Kidney epithelial cell (primary cell): ENCODE results near the gene CCDC187. TPM values are rescaled to one million over a fixed set of nuclear protein-coding genes. Genes with fewer than 3 reads are reported as not detected.

ENCODE experiments used
- DNase-seq: peaks from one replicate; pipeline ENCODE4 v3.0.0-alpha.2; 2010; ENCODE audit warnings: low read depth
- H3K27me3 ChIP-seq: 2 replicates; pipeline ENCODE4 v1.6.0; 2011; ENCODE audit warnings: low read length; ENCODE audit not compliant: control insufficient read depth, insufficient read depth
- H3K36me3 ChIP-seq: 2 replicates; pipeline ENCODE4 v1.5.1; 2011; ENCODE audit warnings: low read length; ENCODE audit not compliant: control insufficient read depth, insufficient read depth
- H3K4me3 ChIP-seq: 2 replicates; pipeline ENCODE4 v1.5.1; 2011; ENCODE audit warnings: low read depth, mild to moderate bottlenecking, control low read depth, low read length
- total RNA-seq: library from RNA; depleted of rRNA; stranded (reverse); fragments of >200 nt; gene quantifications from 2 replicates; pipeline ENCODE4 v1.2.3, GENCODE V29; 2015
- TF ChIP-seq, protein P1 (sequence below): IDR thresholded peaks from 2 replicates; pipeline ENCODE4 v1.5.1; 2011; ENCODE audit warnings: mild to moderate bottlenecking, moderate library complexity, low read length, control low read depth, inconsistent platforms; ENCODE audit not compliant: insufficient read depth, poor library complexity, severe bottlenecking

Gene CCDC187
- total RNA-seq, 1 donor from 2014 or later, result 0.04 TPM

- Histone ChIP-seq H3K4me3 (peak within 1 kb of the TSS; percentile 65), H3K36me3 (no peaks in the 10 kb centered on the region), H3K27me3 (peaks cover 8% of the 10 kb centered on the region)
- no peak for DNase-seq
- TF ChIP-seq, protein P1, sequence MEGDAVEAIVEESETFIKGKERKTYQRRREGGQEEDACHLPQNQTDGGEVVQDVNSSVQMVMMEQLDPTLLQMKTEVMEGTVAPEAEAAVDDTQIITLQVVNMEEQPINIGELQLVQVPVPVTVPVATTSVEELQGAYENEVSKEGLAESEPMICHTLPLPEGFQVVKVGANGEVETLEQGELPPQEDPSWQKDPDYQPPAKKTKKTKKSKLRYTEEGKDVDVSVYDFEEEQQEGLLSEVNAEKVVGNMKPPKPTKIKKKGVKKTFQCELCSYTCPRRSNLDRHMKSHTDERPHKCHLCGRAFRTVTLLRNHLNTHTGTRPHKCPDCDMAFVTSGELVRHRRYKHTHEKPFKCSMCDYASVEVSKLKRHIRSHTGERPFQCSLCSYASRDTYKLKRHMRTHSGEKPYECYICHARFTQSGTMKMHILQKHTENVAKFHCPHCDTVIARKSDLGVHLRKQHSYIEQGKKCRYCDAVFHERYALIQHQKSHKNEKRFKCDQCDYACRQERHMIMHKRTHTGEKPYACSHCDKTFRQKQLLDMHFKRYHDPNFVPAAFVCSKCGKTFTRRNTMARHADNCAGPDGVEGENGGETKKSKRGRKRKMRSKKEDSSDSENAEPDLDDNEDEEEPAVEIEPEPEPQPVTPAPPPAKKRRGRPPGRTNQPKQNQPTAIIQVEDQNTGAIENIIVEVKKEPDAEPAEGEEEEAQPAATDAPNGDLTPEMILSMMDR, result no peak
Measured at GRCh38 chr9:136327304-136327974, 23.5 kb upstream of the CCDC187 start, which contains the start of gene GPSM1. Gene GPSM1, plus strand, starts transcription at chr9:136327539. Its CDS starts 157 bp downstream, at chr9:136327696.

DNA sequence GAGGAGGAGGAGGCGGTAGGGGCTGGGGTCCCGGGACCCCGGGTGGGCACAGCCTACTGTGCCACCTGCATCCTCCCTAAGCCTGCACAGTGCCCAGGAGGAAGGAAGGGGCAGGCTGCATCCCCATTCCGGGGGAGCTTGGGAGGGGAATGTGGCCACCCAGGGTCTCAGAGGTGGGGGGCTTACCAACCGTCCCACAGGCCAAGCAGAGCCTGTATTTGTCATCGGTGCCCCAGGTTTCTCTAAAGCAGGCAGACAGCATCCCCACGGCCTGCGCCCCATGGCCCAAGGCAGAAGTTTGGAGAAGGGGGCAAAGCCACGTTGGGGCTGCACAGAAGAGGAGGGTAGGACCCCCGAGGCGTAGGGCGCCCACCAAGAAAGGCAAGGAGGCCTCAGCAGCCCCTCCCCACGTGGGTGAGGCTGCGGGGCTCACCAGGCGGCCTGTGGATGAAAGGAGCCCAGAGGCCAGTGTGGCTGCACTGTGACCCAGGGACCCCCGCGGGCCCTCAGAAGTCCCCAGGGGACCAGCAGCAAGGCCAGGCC, 22.9 kb upstream of the CCDC187 start:
- TF ChIP-seq, protein P1, result no peak
- DNase-seq, result no peak
- H3K36me3 ChIP-seq, result no peaks in the 10 kb centered on the region
- peaks cover 13% of the 10 kb centered on the region for H3K27me3 ChIP-seq
- peak overlapping the region; percentile 26 for H3K4me3 ChIP-seq

DNA sequence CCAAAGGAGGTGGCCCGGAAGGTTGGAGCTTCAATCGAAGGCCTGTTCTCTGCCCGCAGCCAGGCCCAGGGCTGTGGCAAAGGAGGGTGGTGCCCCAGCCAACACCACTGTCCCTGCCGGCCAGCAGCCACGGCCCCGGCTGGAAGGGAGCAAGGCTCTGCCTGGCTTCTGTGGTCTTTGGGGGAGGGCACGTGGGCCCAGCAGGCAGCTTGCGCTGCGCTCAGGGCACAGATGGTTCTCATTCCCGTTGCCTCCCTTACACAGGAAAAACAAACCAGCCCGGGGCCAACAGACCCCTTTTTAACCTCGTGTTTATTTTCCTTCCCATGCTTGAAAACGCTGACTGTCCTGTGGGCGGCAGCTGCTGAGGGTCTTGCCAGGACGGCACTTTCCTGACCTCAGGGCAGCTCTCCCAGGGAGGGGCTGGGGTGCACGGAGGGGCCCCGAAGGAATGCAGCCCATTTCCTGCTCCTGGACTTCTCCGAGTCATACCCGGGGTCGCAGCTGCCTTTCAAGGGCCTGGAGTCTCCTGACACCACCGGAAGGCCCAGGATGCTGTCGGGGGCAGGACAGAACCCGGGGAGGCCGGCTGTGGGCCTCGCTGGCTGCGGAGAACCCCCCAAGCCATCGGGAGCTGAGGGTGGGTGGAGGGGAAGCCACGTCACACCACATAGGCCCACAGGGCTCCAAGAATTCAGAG, 22.3 kb upstream of the CCDC187 start:
- TF ChIP-seq, protein P1, result no peak
- Histone ChIP-seq H3K27me3 (peaks cover 18% of the 10 kb centered on the region), H3K4me3 (no peak overlapping the region), H3K36me3 (no peaks in the 10 kb centered on the region)
- no peak for DNase-seq

- DNase-seq, result no peak
- TF ChIP-seq, protein P1, result no peak
- Histone ChIP-seq H3K27me3 (peaks cover 18% of the 10 kb centered on the region), H3K4me3 (no peak overlapping the region), H3K36me3 (no peaks in the 10 kb centered on the region)
Measured at GRCh38 chr9:136325358-136325757, 21.5 kb upstream of the CCDC187 start.

DNA sequence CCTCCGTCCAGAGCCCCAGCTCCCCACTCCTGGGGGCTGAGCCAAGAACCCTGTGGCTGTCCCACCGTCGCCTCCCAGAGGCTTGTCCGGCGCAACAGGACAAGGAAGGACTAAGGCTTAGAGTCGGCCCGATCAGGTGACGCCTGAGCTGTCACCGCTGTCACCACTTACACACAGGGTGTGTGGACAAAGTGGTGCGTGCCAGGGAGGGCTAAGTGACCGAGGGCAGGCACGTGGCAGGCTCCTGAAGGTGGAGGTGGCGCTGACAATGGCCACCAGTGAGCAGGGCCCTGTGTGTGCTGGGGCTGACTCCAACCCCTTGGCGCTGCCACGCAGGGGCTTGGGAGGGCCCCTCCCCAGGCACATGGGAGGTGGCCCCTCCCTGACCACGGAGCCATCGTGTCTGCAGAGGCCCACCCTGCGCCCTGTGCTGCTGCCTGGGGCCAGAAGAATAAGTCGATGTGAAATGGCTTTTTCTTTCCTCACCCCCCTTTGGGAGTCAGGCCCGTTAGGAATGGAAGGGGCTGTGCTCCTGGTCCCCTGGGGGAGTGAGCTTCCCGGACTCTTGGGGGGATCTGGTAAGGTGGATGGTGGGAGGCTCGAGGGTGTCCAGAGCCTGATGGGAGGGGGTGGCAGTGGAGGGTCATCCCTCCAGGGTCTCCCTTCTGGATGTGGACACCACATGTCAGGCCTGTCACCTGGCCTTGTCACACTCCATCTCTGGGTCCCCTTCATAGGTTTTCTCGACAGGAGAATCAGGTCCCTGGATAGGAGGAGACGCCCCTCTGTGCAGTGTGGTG, 20.8 kb upstream of the CCDC187 start:
- TF ChIP-seq, protein P1, result no peak
- DNase-seq, result no peak
- Histone ChIP-seq H3K4me3 (no peak overlapping the region), H3K27me3 (peaks cover 18% of the 10 kb centered on the region), H3K36me3 (no peaks in the 10 kb centered on the region)
